Measurements from ENCODE around the gene SIMC1.

The SIMC1 gene

GRCh38 chr5:176361437-176362232 lies 123.4 kb downstream of the SIMC1 start, which contains the start of gene KIAA1191:
TSS of gene KIAA1191 (minus strand) at chr5:176361764. CDS start at chr5:176359508, 2,256 bp downstream.
- DNase-seq (ENCODE audit: low spot score), result peak; percentile 89

DNA sequence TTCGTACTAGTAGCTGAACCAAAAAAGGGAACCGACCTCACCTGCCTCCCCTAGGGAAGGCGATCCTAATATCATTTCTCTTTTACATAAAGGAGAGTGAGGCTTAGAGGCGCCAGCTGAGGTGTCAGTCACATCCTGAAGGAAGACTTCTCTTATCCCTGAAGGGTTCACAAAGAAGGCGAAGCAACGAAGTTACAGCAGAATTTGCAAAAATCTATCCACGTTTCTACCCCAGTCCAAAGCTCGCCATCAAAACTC lies 123.9 kb downstream of the SIMC1 start:
- DNase-seq (ENCODE audit: low spot score), result no peak

DNA sequence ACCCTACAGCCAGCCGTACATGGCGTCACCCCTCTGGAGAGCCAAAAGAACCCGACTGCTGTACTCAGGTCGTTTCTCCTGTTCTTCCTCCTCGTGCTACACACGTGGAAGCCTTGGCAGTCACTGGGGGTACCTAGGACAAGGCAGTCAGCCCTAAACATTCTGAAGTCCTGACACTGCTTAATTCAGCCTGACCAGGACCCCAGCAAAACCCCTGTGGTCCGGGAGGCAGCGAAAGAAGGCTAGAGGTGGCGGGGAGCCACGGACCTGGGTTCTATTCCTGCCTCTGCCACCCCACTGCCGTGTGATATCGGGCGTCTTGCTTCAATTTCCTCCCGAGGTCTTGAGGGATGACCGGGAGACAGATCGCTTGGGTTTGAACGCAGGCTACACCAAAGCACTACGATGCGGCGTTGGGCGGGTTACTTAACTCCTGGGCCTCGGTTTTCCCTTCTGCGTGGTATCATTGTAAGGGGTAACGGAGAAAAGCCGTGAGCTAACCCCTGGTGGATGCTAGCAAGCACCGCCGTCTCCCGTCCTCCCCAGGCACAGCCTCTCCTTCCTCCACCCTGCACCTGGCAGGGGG lies 126.6 kb downstream of the SIMC1 start:
- DNase-seq (ENCODE audit: low spot score), result peak; percentile 17

DNA sequence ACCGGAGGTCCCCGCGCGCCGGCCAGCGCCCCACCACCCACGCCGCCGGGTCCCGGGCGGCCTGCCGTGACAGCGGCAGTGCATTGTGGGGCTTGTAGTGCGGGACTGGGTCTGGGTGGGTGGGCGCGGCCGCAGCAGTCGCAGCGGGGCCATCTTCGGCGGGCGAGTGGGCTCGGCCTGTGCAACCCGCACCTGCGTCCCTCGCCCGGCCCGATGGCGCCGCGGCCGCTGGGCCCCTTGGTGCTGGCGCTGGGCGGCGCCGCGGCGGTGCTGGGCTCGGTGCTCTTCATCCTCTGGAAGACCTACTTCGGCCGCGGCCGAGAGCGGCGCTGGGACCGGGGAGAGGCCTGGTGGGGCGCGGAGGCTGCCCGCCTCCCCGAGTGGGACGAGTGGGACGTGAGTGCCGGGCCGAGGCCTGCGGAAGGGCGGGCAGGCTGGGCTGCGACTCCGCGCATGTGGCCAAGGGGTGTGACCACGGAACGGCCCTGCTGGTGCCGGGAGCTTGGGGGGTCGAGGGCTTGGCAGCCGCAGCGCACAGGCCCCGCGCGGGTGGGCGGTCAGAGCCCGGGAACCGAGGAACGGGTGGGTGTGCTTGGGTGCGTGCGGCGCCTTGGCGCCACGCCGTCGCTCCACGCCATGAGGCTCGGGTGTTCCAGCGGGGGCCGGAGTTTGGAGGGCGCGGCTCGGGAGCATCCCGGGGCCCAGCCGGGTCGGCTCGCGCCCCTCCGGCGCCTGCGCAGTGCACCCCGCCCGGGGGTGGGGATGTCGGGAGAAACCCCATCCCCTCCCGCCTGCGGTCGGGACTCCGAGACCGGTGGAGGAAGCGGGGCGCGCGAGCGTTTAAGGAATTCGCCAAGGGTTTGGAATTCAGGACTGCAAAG lies 127.4 kb downstream of the SIMC1 start, which contains the start of gene ARL10:
ARL10 (plus strand) TSS at position 137 of the 881 bp plus-strand sequence; CDS start at position 214, 77 bp downstream.
- peak; percentile 20 for DNase-seq (ENCODE audit: low spot score)

GRCh38 chr5:176366232-176366894 lies 128.1 kb downstream of the SIMC1 start:
- DNase-seq (ENCODE audit: low spot score), result no peak

DNA sequence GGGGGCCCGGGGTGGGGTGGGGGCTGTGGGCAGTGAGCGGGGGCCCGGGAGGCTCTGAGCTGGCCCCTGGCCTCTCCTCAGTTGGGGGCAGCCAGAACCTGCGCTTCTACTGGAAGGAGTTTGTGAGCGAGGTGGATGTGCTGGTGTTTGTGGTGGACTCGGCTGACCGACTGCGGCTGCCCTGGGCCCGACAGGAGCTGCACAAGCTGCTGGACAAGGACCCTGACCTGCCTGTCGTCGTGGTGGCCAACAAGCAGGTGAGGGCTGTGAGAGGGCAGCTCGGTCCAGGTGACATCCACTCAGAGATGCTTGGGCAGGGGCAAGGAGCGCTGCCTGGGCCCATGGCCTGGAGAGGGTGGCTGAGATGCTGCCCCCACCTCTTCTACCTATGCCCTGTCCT lies 130.5 kb downstream of the SIMC1 start:
- DNase-seq (ENCODE audit: low spot score), result no peak

GRCh38 chr5:176369934-176370711 lies 131.9 kb downstream of the SIMC1 start:
- no peak for DNase-seq (ENCODE audit: low spot score)

- peak; percentile 73 for DNase-seq (ENCODE audit: low spot score)
Observed at GRCh38 chr5:176371621-176372539, 133.7 kb downstream of the SIMC1 start.

GRCh38 chr5:176373100-176373818 lies 135.0 kb downstream of the SIMC1 start:
- DNase-seq (ENCODE audit: low spot score), result no peak

GRCh38 chr5:176379881-176380280 lies 141.7 kb downstream of the SIMC1 start:
- DNase-seq (ENCODE audit: low spot score), result no peak

GRCh38 chr5:176381423-176381822 lies 143.2 kb downstream of the SIMC1 start:
- DNase-seq (ENCODE audit: low spot score), result no peak

- DNase-seq (ENCODE audit: low spot score), result no peak
Observed at GRCh38 chr5:176381979-176382378, 143.8 kb downstream of the SIMC1 start.

DNA sequence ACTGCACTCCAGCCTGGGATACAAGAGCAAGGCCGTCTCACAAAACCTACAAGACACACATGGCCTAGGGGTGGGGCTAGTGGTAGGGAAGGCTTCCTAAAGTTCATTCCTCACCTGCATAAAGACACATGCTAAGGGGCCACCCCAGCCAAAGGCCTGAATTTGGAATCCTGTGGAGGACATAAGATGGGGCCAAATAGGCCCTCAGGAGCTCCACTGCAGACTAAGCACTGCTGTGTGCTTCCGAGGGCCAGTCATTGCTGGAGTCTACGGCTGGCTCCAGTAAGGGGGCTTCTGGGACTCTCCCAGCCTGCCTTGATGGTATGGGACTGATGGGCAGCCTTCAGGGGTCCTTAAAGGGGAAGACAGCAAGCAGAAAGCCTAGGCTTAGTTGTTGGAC lies 144.5 kb downstream of the SIMC1 start:
- DNase-seq (ENCODE audit: low spot score), result no peak

- no peak for DNase-seq (ENCODE audit: low spot score)
Observed at GRCh38 chr5:176383248-176383905, 145.2 kb downstream of the SIMC1 start.

GRCh38 chr5:176383961-176384360 lies 145.7 kb downstream of the SIMC1 start:
- no peak for DNase-seq (ENCODE audit: low spot score)

DNA sequence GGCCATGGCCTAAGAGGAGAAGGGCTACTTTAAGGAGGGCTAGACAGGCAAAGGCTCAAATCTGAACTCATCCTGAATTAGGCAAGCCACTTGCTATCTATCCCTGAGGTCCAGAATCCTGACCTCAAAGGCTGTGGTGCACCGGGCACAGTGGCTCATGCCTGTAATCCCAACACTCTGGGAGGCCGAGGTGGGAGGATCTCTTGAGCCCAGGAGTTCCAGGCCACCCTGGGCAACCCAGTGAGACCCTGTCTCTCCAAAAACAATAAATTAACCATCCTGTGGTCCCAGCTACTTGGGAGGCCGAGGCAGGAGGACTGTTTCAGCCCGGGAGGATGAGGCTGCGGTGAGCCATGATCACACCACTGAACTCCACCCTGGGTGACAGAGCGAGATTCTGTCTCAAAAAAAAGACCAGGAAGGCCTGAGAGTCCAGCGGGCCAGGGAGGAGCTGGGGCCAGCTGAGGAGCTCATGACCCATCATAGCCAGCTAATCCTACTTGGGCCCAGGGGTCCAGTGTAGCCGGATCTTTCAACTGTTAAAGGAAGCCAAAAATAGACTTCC lies 146.2 kb downstream of the SIMC1 start:
- no peak for DNase-seq (ENCODE audit: low spot score)

- no peak for DNase-seq (ENCODE audit: low spot score)
Observed at GRCh38 chr5:176384991-176385390, 146.8 kb downstream of the SIMC1 start.

DNA sequence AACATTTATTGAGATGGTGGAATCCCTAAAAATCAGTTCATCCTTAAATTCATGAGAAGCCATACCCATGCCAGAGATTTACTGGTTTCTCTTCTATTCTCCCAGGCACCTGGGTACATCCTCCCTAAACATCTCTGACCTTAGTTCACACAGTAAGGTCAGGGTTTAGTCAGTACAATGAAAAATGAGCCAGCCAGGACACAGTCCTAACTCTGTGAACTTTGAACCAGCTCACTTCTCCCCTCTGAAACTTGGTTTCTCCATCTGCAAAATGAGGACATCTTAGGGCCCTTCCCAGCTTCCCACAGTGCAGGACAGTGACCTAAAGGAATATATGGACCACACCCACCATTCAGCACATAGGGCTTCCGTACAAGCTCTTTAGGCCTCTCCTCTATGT lies 148.3 kb downstream of the SIMC1 start:
- no peak for DNase-seq (ENCODE audit: low spot score)

Measured in pons (tissue), 1 donor.